GM12892 (cell line): ENCODE results near the gene IRS2.

ENCODE experiments used
- DNase-seq: peaks from one replicate; pipeline ENCODE4 v3.0.0; 2011; ENCODE audit not compliant: insufficient read length
- FAIRE-seq: peaks from 2 replicates; lab custom pipeline; 2011; peaks lifted over from hg19 to GRCh38; lab: Jason Lieb, UNC
- POLR2A ChIP-seq: IDR thresholded peaks from 2 replicates; pipeline ENCODE4 v1.6.1; 2011; ENCODE audit warnings: low read depth, low read length, control low read depth
- POLR2AphosphoS5 ChIP-seq: IDR thresholded peaks from 2 replicates; pipeline ENCODE4 v1.6.1; 2011; ENCODE audit warnings: low read depth, low read length, control low read depth
- TAF1 ChIP-seq: IDR thresholded peaks from 2 replicates; pipeline ENCODE4 v1.6.1; 2011; ENCODE audit warnings: low read depth, mild to moderate bottlenecking, control low read depth, low read length, borderline replicate concordance

The IRS2 gene

GRCh38 chr13:109773786-109774185 is 12.6 kb downstream of the IRS2 start:
- no peak for FAIRE-seq
- TF ChIP-seq POLR2AphosphoS5 (no peak), POLR2A (no peak), TAF1 (no peak)
- no peak for DNase-seq

DNA sequence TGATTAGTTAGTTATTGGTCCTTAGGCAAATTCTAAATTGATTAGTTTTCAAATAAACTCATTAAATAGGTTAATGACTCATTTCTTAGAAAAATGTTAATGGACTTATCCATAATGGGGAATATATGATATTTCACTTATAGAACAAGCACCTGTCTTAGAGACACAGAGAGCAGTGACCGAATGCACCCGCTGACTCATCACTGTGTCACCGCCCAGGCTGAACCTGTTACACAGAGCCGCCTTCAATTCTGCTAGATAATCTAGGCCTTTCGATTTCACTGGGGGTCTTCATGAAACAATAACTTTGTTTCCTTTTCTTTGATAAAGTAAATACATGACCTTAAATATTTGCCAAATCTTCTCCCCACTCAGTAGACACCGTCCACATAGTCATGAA is 13.1 kb downstream of the IRS2 start:
- TF ChIP-seq POLR2AphosphoS5, result no peak
- TF ChIP-seq POLR2A, result no peak
- no peak for TF ChIP-seq TAF1

GRCh38 chr13:109771926-109772325 is 14.5 kb downstream of the IRS2 start:
- TF ChIP-seq POLR2AphosphoS5 (no peak), POLR2A (no peak), TAF1 (no peak)
- no peak for FAIRE-seq
- no peak for DNase-seq

More for the DNA sequence above, 13.1 kb downstream of the IRS2 start:
- FAIRE-seq (no peak), DNase-seq (no peak)

GRCh38 chr13:109770436-109770835 is 15.9 kb downstream of the IRS2 start:
- DNase-seq (no peak), FAIRE-seq (no peak)
- TF ChIP-seq TAF1 (no peak), POLR2AphosphoS5 (no peak), POLR2A (no peak)

DNA sequence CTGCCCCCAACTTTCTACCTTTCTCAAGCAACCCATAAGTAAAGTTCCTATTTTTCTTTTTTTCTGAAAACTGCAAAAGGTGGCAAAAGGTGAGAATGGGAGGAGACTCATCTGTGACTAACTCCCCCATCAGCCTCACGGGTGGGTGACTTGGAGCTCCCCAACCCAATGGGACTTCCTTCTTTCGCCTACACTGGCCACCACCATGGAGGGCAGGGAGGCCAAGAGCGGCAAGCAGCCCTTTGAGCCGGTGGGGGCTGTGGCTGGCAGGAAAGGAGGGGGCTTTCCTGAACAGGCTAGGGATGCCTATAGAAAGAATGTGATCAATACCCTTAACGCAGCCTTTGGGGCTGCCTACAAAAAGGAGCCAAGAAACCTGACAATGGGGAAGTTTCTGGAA is 16.5 kb downstream of the IRS2 start:
- no peak for DNase-seq
- TF ChIP-seq POLR2AphosphoS5, result no peak
- no peak for TF ChIP-seq POLR2A
- no peak for TF ChIP-seq TAF1
- no peak for FAIRE-seq

GRCh38 chr13:109769275-109769674 is 17.1 kb downstream of the IRS2 start:
- no peak for TF ChIP-seq POLR2A
- FAIRE-seq, result no peak
- DNase-seq, result no peak

DNA sequence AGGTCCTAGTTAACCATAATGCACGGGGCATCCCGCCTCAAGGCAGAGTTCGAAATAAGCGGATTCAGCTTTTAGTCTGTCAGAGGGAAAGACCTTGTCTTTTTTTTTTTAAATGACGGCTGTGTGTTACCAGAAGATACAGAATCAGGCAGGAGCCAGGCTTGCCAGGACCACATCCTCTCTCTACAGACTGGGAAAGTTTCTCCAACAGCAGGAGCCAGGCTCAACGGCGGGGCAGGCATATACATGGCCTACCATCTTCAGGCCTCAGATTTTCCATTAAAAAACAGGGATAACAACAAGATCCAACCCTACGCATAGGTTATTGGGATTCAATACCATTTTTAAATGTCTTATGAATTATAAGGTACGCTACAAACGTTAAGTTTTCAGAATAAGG is 17.8 kb downstream of the IRS2 start:
- FAIRE-seq, result no peak
- TF ChIP-seq TAF1 (no peak), POLR2A (no peak), POLR2AphosphoS5 (no peak)
- DNase-seq, result no peak

DNA sequence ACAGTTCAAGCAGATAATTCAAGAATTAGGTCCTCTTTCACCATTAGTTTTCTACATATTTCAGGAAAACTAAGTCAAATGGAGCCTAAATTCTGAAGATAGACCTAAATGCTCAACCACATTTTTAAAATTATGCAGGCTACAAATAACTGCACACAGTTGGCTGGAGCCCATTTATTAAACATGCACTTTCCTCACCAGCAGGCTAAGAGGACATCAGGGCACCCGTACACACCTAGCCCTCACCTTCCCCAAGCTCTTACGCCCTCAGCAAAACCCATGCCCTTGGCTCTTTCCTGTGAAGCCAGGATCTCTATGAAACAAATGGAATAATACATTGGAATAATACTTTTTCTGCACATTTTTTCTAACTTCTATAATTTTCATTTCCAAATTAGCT is 18.2 kb downstream of the IRS2 start:
- DNase-seq (no peak), FAIRE-seq (no peak)
- no peak for TF ChIP-seq TAF1
- no peak for TF ChIP-seq POLR2AphosphoS5
- TF ChIP-seq POLR2A, result no peak

DNA sequence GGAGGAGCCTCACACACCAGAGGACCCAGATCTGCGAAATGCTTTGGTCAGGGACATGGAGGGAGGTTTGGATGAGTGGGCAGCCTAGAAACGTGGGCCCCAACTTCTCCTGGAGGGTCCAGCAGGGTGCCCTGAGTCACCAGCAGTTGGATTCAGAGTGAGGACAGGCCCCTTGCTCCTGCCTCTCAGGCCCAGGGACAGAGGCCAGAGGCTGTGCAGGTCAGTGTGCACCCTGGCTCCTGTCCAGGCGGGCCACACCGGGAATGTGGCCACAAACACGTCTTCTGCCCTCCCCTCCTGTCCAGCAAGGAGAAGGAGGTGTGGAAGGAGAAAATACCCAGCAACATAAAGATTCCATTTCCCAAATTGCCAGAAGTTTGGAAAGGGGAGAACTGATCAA is 19.4 kb downstream of the IRS2 start:
- TF ChIP-seq TAF1 (no peak), POLR2AphosphoS5 (no peak), POLR2A (no peak)
- DNase-seq, result no peak
- no peak for FAIRE-seq

- no peak for FAIRE-seq
- DNase-seq, result no peak
- TF ChIP-seq POLR2AphosphoS5, result no peak
- TF ChIP-seq TAF1, result no peak
- no peak for TF ChIP-seq POLR2A
These were observed 21.7 kb downstream of the IRS2 start for GRCh38 chr13:109764470-109765291.

- TF ChIP-seq POLR2AphosphoS5, result no peak
- TF ChIP-seq POLR2A, result no peak
- no peak for TF ChIP-seq TAF1
- DNase-seq, result no peak
- no peak for FAIRE-seq
These were observed 22.3 kb downstream of the IRS2 start for GRCh38 chr13:109764045-109764444.

DNA sequence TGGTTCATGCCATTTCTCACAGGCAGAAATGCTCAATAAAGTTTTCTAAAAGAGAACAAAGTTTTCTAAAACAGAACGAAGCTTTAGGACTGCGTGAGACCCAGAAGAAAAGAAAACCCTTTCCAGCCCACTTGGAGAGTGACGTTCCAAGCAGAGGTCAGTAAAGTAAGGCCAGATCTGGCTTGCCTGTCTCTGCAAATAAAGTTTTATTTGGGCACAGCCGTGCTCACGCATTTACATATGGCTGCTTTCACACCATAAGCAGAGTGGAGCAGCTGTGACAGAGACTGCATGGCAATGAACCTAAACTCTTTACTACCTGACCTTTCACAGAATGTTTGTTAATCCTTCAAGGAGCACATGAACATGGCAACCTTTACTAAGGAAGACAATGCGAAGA is 23.6 kb downstream of the IRS2 start:
- FAIRE-seq (no peak), DNase-seq (no peak)
- TF ChIP-seq POLR2A (no peak), POLR2AphosphoS5 (no peak), TAF1 (no peak)
